Endothelial cell of umbilical vein (primary cell): ENCODE results near the gene XRCC6. TPM values are rescaled to one million over a fixed set of nuclear protein-coding genes. Genes with fewer than 3 reads are reported as not detected.
A peak's percentile ranks its signal among the peaks of the same experiment; 100 is the strongest.

Experiments
- BruUV-seq: library from RNA; stranded (reverse); fragments of 400-500 nt; replicated peaks from 2 replicates; lab custom pipeline; 2021; lab: Mats Ljungman, UMichigan
- CTCF ChIA-PET: fragments of 300-600, 350-600 bp; sonication (Branson Sonifier 250); formaldehyde crosslinking; loops from one replicate; lab custom pipeline; 2021; ENCODE audit warnings: antibody characterized with exemption, inconsistent platforms; lab: Charles Lee
- POLR2A ChIA-PET: fragments of 300-600, 350-600 bp; sonication (Branson Sonifier 250); formaldehyde crosslinking; loops from one replicate; lab custom pipeline; 2021; ENCODE audit warnings: antibody characterized with exemption, inconsistent platforms; lab: Charles Lee
- DNase-seq: peaks from one replicate; pipeline ENCODE4 v3.0.0-alpha.2; 2011; ENCODE audit warnings: low read depth, low spot score
- FAIRE-seq: peaks from 2 replicates; lab custom pipeline; 2011; peaks lifted over from hg19 to GRCh38; lab: Jason Lieb, UNC
- H2AFZ ChIP-seq: 2 replicates; pipeline ENCODE4 v1.6.0; 2012; ENCODE audit warnings: low read depth, low read length, control low read depth, inconsistent platforms
- H3K27ac ChIP-seq: 2 replicates; pipeline ENCODE4 v1.5.1; 2011; ENCODE audit warnings: low read depth, mild to moderate bottlenecking, control low read depth, low read length, moderate library complexity; ENCODE audit not compliant: insufficient read depth
- H3K27me3 ChIP-seq, 2 experiments: 2 replicates each; pipeline versions ENCODE4 v1.6.0 to v1.6.1; 2011; ENCODE audit warnings: low read length in 2 of 2, mixed read lengths in 1 of 2; ENCODE audit not compliant: control insufficient read depth in 2 of 2, insufficient read depth in 2 of 2
- H3K36me3 ChIP-seq, 2 experiments: 2 replicates in 1 of 2; 3 replicates in 1 of 2; pipeline ENCODE4 v1.5.1; 2011; ENCODE audit warnings: low read length in 2 of 2, mild to moderate bottlenecking in 1 of 2, moderate library complexity in 1 of 2; ENCODE audit not compliant: control insufficient read depth in 2 of 2, insufficient read depth in 2 of 2; ENCODE audit errors: extremely low read depth in 1 of 2
- H3K4me1 ChIP-seq: 3 replicates; pipeline ENCODE4 v1.5.1; 2011; ENCODE audit warnings: mild to moderate bottlenecking, low read length; ENCODE audit not compliant: control insufficient read depth, insufficient read depth; ENCODE audit errors: extremely low read depth
- H3K4me2 ChIP-seq: 2 replicates; pipeline ENCODE4 v1.6.1; 2011; ENCODE audit warnings: low read length, control low read depth, mixed read lengths; ENCODE audit not compliant: insufficient read depth
- H3K4me3 ChIP-seq, 3 experiments: fragments of 200-600 bp in 1 of 3; sonication (generic), shearing (Covaris generic) in 1 of 3; replicated peaks in 1 of 3; 2 replicates each; pipeline ENCODE4 v1.5.1; 2011 to 2016; ENCODE audit warnings: control low read depth in 3 of 3, low read length in 3 of 3, mild to moderate bottlenecking in 2 of 3, inconsistent platforms in 1 of 3, low read depth in 1 of 3, moderate library complexity in 1 of 3; ENCODE audit not compliant: insufficient read depth in 1 of 3
- H3K79me2 ChIP-seq: 2 replicates; pipeline ENCODE4 v1.6.0; 2012; ENCODE audit warnings: low read length, inconsistent platforms; ENCODE audit not compliant: control insufficient read depth, insufficient read depth
- H3K9ac ChIP-seq: replicated peaks from 2 replicates; pipeline ENCODE3; 2011; ENCODE audit warnings: low read length, control low read depth; ENCODE audit not compliant: insufficient read depth; ENCODE audit errors: extremely low read depth
- H3K9me1 ChIP-seq: replicated peaks from 3 replicates; pipeline ENCODE4 v1.6.0; 2011; ENCODE audit warnings: mild to moderate bottlenecking, low read length; ENCODE audit not compliant: control insufficient read depth, insufficient read depth; ENCODE audit errors: extremely low read depth
- H3K9me3 ChIP-seq: replicated peaks from 2 replicates; pipeline ENCODE4 v1.5.1; 2012; ENCODE audit warnings: low read length, inconsistent platforms; ENCODE audit not compliant: control insufficient read depth, insufficient read depth
- H4K20me1 ChIP-seq: replicated peaks from 2 replicates; pipeline ENCODE3; 2011; ENCODE audit warnings: mild to moderate bottlenecking, low read length; ENCODE audit not compliant: control insufficient read depth, insufficient read depth; ENCODE audit errors: extremely low read depth
- CTCF ChIP-seq, 2 donors: IDR thresholded peaks; 1 replicate in 1 of 2; 2 replicates in 1 of 2; pipeline ENCODE4 v1.5.1; 2011; ENCODE audit warnings: low read length in 2 of 2, mild to moderate bottlenecking in 2 of 2, moderate library complexity in 2 of 2, control low read depth in 1 of 2, inconsistent platforms in 1 of 2, low read depth in 1 of 2; ENCODE audit not compliant: insufficient read depth in 1 of 2; ENCODE audit errors: extremely low read depth in 1 of 2
- EZH2 ChIP-seq: IDR thresholded peaks from 2 replicates; pipeline ENCODE4 v1.6.1; 2012; ENCODE audit warnings: borderline replicate concordance, low read depth, mild to moderate bottlenecking, moderate library complexity, low read length, inconsistent platforms; ENCODE audit not compliant: severe bottlenecking
- FOS ChIP-seq: IDR thresholded peaks from 2 replicates; pipeline ENCODE4 v1.6.1; 2011; ENCODE audit warnings: mild to moderate bottlenecking, low read length, moderate library complexity, borderline replicate concordance; ENCODE audit not compliant: insufficient read depth
- JUN ChIP-seq: IDR thresholded peaks from 2 replicates; pipeline ENCODE4 v1.6.1; 2011; ENCODE audit warnings: borderline replicate concordance, low read depth; ENCODE audit not compliant: insufficient read length, insufficient read depth
- MAX ChIP-seq: IDR thresholded peaks from 2 replicates; pipeline ENCODE4 v1.6.1; 2011; ENCODE audit not compliant: insufficient read depth, insufficient read length
- MYC ChIP-seq: IDR thresholded peaks from one replicate; pipeline ENCODE4 v1.6.1; 2011; ENCODE audit warnings: mild to moderate bottlenecking, low read depth, low read length
- POLR2A ChIP-seq: IDR thresholded peaks from 2 replicates; pipeline ENCODE4 v1.6.1; 2012; ENCODE audit warnings: low read depth, mild to moderate bottlenecking, control low read depth, low read length
- POLR2AphosphoS5 ChIP-seq: IDR thresholded peaks from 2 replicates; pipeline ENCODE4 v1.6.1; 2012; ENCODE audit warnings: low read depth, mild to moderate bottlenecking, control low read depth, low read length, moderate library complexity; ENCODE audit not compliant: insufficient read depth
- dilution Hi-C: fragments of 300-500 bp; cut with MboI; formaldehyde crosslinking; loops from one replicate; pipeline ENCODE4 v1.15.0; 2019; ENCODE audit warnings: low sequenced_read_pairs; ENCODE audit not compliant: extremely low pct_ligation_motif_present
- intact Hi-C: fragments of 100-400 bp; cut with micrococcal nuclease; formaldehyde crosslinking; loops from one replicate; pipeline ENCODE4 v1.10.0; 2022
- polyA plus RNA-seq, 4 experiments: library from polyadenylated mRNA; depleted of rRNA in 3 of 4; stranded (reverse) in 3 of 4; unstranded in 1 of 4; fragments of >200 nt; gene quantifications; 2 replicates each; pipeline versions ENCODE4 v1.2.1 to v1.2.3, GENCODE V29; 2011 to 2012; ENCODE audit warnings: missing spikeins in 1 of 4
- total RNA-seq: library from RNA; stranded (reverse); gene quantifications from 2 replicates; pipeline ENCODE4 v1.2.3, GENCODE V29; 2021

XRCC6 gene
- total and polyA plus RNA-seq, 2 donors (not counting 3 experiments of a cell fraction or from before 2014, with no cell fraction given), result 117 to 309 TPM

- Histone ChIP-seq H3K27ac (no peak overlapping the region), H2AFZ (no peak overlapping the region), H3K36me3 (peaks cover 16 to 30% of the 10 kb centered on the region in 2 experiments), H3K79me2 (peaks cover 22% of the 10 kb centered on the region), H3K9me3 (no peaks in the 10 kb centered on the region), H4K20me1 (no peaks in the 10 kb centered on the region), H3K4me1 (peaks cover 7% of the 10 kb centered on the region), H3K4me3 (no peak overlapping the region), H3K4me2 (no peak overlapping the region), H3K27me3 (no peaks in the 10 kb centered on the region), H3K9me1 (no peaks in the 10 kb centered on the region), H3K9ac (no peak overlapping the region)
- intact Hi-C loops, result no loop called here
- peak; percentile 42 for TF ChIP-seq FOS
- no peak for TF ChIP-seq EZH2
- TF ChIP-seq CTCF (IDR thresholded peaks at IDR 0.05; ENCODE audit: extremely low read depth in 1 of 2, insufficient read depth in 1 of 2, low read depth in 1 of 2, low read length in 2 of 2), result no peak
- peak; percentile 9 for TF ChIP-seq JUN
- no peak for TF ChIP-seq MYC
- TF ChIP-seq MAX, result no peak
- ChIA-PET POLR2A (no interaction called here), CTCF (no interaction called here)
- BruUV-seq, result no TSS peak
- peak; percentile 12 for FAIRE-seq
- DNase-seq, result no peak
- dilution Hi-C loops, result no loop called here
Measured at GRCh38 chr22:41648432-41648831, 27.3 kb downstream of the XRCC6 start.

- H3K4me2 ChIP-seq, result no peak overlapping the region
- no peaks in the 10 kb centered on the region for H4K20me1 ChIP-seq
- H3K36me3 ChIP-seq, result peaks cover 28 to 42% of the 10 kb centered on the region in 2 experiments
- H2AFZ ChIP-seq, result no peak overlapping the region
- peaks cover 7% of the 10 kb centered on the region for H3K4me1 ChIP-seq
- H3K9me3 ChIP-seq, result no peaks in the 10 kb centered on the region
- CTCF ChIA-PET, result interaction anchor here (1.5 kb wide), 1 partner anchor 17 kb away, joined by 10 read pairs; no protein-coding TSS in a partner anchor
- dilution Hi-C loops (no loop called here), intact Hi-C loops (no loop called here)
- FAIRE-seq (no peak), DNase-seq (no peak)
- no peak overlapping the region for H3K9ac ChIP-seq
- H3K27me3 ChIP-seq, result no peaks in the 10 kb centered on the region
- no TSS peak for BruUV-seq
- no peaks in the 10 kb centered on the region for H3K9me1 ChIP-seq
- H3K79me2 ChIP-seq, result peaks cover 17% of the 10 kb centered on the region
- POLR2A ChIA-PET, result no interaction called here
- H3K27ac ChIP-seq, result no peak overlapping the region
- no peak overlapping the region for H3K4me3 ChIP-seq
- TF ChIP-seq EZH2, result no peak
- no peak for TF ChIP-seq POLR2AphosphoS5
- no peak for TF ChIP-seq POLR2A
- no peak for TF ChIP-seq MAX
Measured at GRCh38 chr22:41650229-41650628, 29.1 kb downstream of the XRCC6 start.
